ENCODE measurements around the gene LSM2.
A peak's percentile ranks its signal among the peaks of the same experiment; 100 is the strongest.

The LSM2 gene

DNA sequence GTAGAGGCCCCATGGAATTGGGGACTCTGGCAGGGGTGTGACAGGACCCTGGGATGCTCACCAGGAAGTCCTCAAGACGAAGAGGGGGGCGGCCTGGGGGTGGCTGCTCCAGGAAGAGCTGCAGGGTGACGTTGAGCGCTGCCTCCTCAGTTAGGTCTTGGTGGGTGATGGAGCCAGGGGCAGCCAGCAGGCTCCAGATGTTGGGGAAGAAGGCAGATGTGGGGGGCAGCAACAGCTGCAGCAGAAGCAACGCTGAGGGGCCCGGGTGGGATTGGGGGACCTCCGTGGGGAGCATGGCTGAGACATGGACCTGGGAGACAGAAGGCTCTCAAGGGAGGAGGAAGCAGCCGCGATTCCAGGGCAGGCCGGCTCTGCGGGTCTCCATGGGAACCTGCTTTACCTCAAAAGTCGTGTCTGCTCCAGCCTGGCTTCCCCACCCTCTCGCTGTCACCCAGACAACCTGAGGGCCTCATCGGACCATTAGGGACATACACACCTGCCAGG is 30.2 kb downstream of the LSM2 start:
- DNase-seq = peak in 1 of 2 experiments; percentile 61

GRCh38 chr6:31775633-31776484 is 30.9 kb downstream of the LSM2 start:
- no peak for DNase-seq

DNA sequence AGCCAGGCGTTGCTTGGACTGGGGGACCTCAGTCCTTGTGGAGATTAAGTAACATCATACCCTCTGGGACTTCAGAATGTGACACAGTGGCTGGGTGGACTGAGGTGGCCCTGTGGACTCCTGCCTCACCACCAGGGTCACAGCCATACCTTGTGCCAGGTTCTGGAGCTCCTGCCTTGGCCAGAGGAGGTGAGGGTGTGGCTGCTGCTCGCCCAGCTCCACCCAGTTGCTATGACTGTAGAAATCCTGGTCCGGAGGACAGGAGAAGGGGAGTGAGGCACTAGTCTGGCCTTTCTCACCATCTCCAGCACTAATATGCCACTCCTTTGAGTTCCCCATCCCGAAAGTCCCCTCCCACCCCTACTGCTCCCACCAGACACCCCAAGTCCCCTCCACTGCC is 31.6 kb downstream of the LSM2 start:
- DNase-seq = no peak

DNA sequence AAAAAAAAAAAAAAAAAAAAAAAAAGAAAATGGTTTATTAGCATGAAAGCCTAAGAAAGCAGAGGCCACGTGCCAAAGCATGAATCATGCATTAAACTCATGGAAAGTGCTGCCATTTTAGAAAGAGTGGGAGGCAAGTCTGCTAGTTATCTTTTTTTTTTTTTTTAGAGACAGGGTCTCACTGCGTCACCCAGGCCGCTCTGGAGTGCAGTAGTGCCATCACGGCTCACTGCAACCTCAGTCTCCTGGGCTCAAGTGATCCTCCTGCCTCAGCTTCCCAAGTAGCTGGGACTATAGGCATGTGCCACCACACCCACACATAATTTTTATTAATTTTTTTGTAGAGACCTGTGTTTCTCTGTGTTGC is 34.8 kb downstream of the LSM2 start:
- no peak for DNase-seq

DNA sequence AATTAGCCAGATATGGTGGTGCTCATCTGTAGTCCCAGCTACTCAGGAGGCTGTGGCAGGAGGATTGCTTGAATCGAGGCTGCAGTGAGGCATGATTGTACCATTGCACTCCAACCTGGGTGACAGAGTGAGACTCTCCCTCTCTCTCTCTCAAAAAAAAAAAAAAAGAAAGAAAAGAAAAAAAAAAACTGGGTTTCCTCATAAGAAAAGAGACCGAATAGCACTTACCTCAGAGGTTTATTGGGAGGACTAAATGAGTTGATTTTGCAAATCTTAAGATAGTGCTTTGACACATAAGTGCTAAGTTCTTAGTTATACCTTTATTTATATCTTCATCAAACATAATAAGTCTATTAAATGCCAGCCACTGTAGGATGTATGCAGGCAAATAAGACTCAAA is 35.9 kb downstream of the LSM2 start:
- DNase-seq = no peak

DNA sequence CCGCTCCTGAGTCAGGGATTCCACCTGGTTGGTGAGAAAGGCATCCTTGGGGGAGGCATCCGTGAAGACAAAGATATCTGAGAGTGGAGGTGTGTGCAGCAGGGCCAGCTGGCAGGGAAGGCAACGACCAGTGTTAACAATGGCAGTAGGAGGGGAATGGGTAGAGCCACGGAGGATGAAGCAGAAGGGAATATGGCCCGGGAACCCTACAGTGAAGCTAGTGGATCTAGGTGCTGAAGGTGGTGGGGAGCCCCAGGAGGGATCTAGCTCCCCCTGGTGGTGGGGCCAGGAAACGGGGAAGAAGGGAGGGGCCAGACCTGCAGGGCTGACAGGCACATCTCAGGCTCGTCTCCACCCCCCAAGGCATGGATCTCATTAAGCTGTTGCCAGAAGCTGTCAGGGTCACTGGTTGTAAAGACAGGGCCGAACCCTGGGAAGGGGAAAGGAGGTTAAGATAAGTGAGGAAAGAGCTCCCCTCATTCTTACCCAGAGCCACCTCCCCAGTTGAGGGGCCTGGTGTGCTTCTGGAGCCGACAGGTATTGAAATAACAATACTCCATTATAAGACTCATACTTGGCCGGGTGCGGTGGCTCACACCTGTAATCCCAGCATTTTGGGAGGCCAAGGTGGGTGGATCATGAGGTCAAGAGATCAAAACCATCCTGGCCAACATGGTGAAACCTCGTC is 36.9 kb downstream of the LSM2 start:
- DNase-seq = peak in 1 of 2 experiments; percentile 55

- DNase-seq = no peak
Measured at GRCh38 chr6:31768363-31769257, 38.2 kb downstream of the LSM2 start.

GRCh38 chr6:31767096-31767645 is 39.6 kb downstream of the LSM2 start:
- DNase-seq = no peak

GRCh38 chr6:31765910-31766794 is 40.6 kb downstream of the LSM2 start:
- DNase-seq = peak in 1 of 2 experiments; percentile 32

- no peak for DNase-seq
Measured at GRCh38 chr6:31765559-31765909, 41.2 kb downstream of the LSM2 start.

DNA sequence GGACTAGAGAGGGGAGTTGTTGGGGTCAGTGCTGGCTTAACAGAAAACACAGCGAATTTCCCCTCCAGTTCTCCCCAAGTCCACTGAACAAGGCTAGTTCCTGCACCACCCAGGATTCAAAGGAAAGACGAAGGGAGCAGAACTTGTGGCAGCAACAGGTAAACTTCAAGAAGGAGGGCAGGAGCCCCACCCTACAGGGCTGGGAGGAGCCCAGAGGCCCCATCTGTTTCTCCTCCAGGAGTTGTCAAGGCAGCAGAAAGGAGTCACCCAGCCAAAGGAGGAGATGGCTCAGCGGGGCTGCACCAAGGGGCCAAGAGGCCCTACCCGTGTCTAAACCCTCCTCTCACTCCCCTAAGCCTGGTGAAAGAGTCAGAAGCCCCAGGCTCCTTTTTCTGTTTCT is 42.6 kb downstream of the LSM2 start:
- no peak for DNase-seq

DNA sequence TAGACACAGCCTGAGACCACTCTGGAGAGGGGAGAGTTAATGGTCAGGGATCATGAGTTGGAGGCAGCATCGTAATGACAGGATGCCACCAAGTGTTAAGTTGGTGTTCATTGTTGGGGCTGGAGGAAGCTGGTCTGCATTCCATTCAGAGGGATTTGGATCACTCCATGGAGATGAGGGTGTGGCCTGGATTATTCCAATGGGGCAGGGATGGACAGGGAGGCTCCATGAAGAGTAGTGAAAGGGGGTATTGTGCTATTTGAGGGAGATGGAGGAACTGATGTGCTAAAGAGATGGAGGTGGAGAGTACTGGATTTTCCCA is 43.2 kb downstream of the LSM2 start:
- DNase-seq = peak; percentile 27 to 60

GRCh38 chr6:31762878-31763618 is 43.7 kb downstream of the LSM2 start:
- no peak for DNase-seq

DNA sequence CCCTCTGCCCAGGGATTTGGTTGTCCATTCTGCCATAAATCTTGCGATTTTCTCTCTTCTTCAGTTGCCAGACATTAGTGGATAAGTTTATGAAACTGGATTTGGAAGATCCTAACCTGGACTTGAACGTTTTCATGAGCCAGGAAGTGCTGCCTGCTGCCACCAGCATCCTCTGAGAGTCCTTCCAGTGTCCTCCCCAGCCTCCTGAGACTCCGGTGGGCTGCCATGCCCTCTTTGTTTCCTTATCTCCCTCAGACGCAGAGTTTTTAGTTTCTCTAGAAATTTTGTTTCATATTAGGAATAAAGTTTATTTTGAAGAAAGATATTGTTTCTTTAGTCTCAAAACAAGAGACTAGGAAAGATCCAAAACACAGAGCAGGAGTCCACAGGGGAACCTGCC is 44.4 kb downstream of the LSM2 start, which contains the start of gene SAPCD1:
Gene SAPCD1 (plus strand): TSS at position 301 of the 400 bp plus-strand sequence. CDS start 399 bp downstream, outside the sequence.
- no peak for DNase-seq

DNA sequence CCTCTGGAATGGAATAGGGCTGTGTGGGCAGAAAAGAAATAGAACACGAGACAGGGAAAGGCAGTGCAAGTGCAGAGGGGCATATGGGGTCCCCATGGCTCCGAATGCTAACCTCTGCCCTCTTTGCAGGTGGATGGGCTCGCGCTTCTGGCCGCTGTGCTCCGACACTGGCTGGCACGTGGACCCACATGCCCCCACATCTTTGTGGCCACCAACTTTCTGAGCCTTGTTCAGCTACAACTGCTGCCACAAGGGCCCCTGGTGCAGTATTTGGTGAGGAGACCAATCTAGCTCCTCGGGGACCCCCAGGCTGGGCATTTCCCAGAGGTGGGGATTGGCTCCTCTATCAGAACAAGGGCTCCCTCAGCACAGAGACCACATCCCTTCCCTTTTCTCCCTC is 45.4 kb downstream of the LSM2 start:
- DNase-seq = no peak

GRCh38 chr6:31760790-31761189 is 46.0 kb downstream of the LSM2 start:
- no peak for DNase-seq

- no peak for DNase-seq
Measured at GRCh38 chr6:31758281-31758680, 48.5 kb downstream of the LSM2 start.

- DNase-seq = no peak
Measured at GRCh38 chr6:31752739-31753319, 53.9 kb downstream of the LSM2 start.

GRCh38 chr6:31750411-31751022 is 56.2 kb downstream of the LSM2 start:
- DNase-seq = no peak

DNA sequence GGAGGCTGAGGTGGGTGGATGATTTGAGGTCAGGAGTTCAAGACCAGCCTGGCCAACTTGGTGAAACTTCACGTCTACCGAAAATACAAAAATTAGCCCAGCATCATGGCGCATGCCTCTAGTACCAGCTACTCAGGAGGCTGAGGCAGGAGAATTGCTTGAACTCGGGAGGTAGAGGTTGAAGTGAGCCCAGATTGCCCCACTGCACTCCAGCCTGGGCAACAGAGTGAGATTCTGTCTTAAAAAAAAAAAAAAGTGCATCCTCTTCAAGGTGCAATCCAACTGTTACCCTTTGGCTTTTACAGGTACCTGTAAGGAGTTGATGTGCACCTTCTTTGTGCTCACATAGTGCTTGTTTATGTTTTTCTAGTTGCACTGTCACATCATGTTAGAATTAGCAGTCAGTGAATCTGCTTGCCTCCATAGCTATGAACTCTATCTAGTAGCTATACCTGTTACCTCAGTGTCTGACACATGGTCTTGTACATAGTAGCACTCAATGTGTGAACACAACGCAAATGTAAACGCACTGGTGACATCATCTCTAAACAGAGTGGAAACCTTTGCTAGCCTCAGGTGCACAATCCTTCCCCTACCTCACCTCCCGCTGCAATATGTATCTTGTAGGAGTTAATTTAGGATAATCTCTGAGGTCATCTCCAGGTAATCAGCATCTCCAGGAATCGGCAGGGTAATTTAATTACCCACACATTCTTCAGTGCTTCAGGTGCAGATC is 57.3 kb downstream of the LSM2 start:
- DNase-seq = no peak
